Smooth muscle cell (in vitro differentiated cells): ENCODE measurements around the gene ANXA4. TPM values are rescaled to one million over a fixed set of nuclear protein-coding genes. Genes with fewer than 3 reads are reported as not detected.
"Not testable (repeated sequence)": the region's sequence is repeated elsewhere in the genome, so short reads cannot be mapped to it uniquely, and the experiment has no call there.

Experiments used
- DNase-seq: peaks from one replicate; lab custom pipeline; 2025; ENCODE audit not compliant: unreplicated experiment; lab: John Stamatoyannopoulos, UW
- H2AFZ ChIP-seq: fragments of 200-600 bp; sonication (generic); 2 replicates; pipeline ENCODE4 v1.6.0; 2016; ENCODE audit warnings: antibody characterized with exemption, low read depth, mild to moderate bottlenecking
- H3F3A ChIP-seq: fragments of 200-600 bp; sonication (generic); 2 replicates; pipeline ENCODE4 v1.6.0; 2017; ENCODE audit warnings: antibody characterized with exemption, low read depth
- H3K27ac ChIP-seq: fragments of 200-600 bp; sonication (generic); 2 replicates; pipeline ENCODE4 v1.5.1; 2016; ENCODE audit warnings: low read depth, mild to moderate bottlenecking
- H3K27me3 ChIP-seq: fragments of 200-600 bp; sonication (generic); 2 replicates; pipeline ENCODE4 v1.6.1; 2016; ENCODE audit warnings: low read depth, mild to moderate bottlenecking
- H3K36me3 ChIP-seq: fragments of 200-600 bp; sonication (generic); 2 replicates; pipeline ENCODE4 v1.5.1; 2016; ENCODE audit warnings: low read depth
- H3K4me1 ChIP-seq: fragments of 200-600 bp; sonication (generic); 2 replicates; pipeline ENCODE4 v1.5.1; 2016; ENCODE audit warnings: low read depth
- H3K4me2 ChIP-seq: fragments of 200-600 bp; sonication (generic); 2 replicates; pipeline ENCODE4 v1.6.0; 2016; ENCODE audit warnings: mild to moderate bottlenecking
- H3K4me3 ChIP-seq: fragments of 200-600 bp; sonication (generic); 2 replicates; pipeline ENCODE4 v1.5.1; 2016; ENCODE audit warnings: mild to moderate bottlenecking
- H3K79me2 ChIP-seq: fragments of 200-600 bp; sonication (generic); 2 replicates; pipeline ENCODE4 v1.6.0; 2016; ENCODE audit warnings: low read depth, mild to moderate bottlenecking
- H3K9ac ChIP-seq: fragments of 200-600 bp; sonication (generic); 2 replicates; pipeline ENCODE4 v1.6.0; 2016; ENCODE audit warnings: low read depth
- H3K9me3 ChIP-seq: fragments of 200-600 bp; sonication (generic); replicated peaks from 2 replicates; pipeline ENCODE4 v1.5.1; 2016; ENCODE audit warnings: low read depth
- H4K20me1 ChIP-seq: fragments of 200-600 bp; sonication (generic); 2 replicates; pipeline ENCODE4 v1.6.0; 2016; ENCODE audit warnings: low read depth
- CTCF ChIP-seq: fragments of 200-600 bp; sonication (generic); IDR thresholded peaks from 2 replicates; pipeline ENCODE4 v1.5.1; 2017; ENCODE audit warnings: borderline replicate concordance, mild to moderate bottlenecking, antibody characterized with exemption; ENCODE audit not compliant: insufficient read depth, poor library complexity, severe bottlenecking
- WGBS: methylation state at CpG from one replicate; pipeline ENCODE4 v1.1.7; 2016; ENCODE audit warnings: low lambda C conversion rate; 5-methylcytosine and 5-hydroxymethylcytosine counted together
- polyA plus RNA-seq: library from polyadenylated mRNA; unstranded; fragments of >200 nt; fragmentation: Nextera tagmentation; extraction: Ambion mirVana; gene quantifications from 2 replicates; pipeline ENCODE4 v1.2.1, GENCODE V29; 2016
- total RNA-seq: library from RNA; depleted of rRNA; stranded (reverse); fragments of >200 nt; gene quantifications from 2 replicates; pipeline ENCODE4 v1.2.3, GENCODE V29; 2014

The ANXA4 gene
- total and polyA plus RNA-seq, 2 experiments from 2014 or later, result 14.7 to 32.8 TPM

GRCh38 chr2:69773206-69773605 lies 31.3 kb downstream of the ANXA4 start:
- H3K27ac ChIP-seq, result peak overlapping the region; percentile 89
- peaks cover 6% of the 10 kb centered on the region for H3F3A ChIP-seq
- H2AFZ ChIP-seq, result no peak overlapping the region
- no peaks in the 10 kb centered on the region for H3K36me3 ChIP-seq
- H3K4me1 ChIP-seq, result peaks cover 4% of the 10 kb centered on the region
- H3K9ac ChIP-seq, result peak overlapping the region; percentile 58
- no peak for DNase-seq
- H3K79me2 ChIP-seq, result no peaks in the 10 kb centered on the region
- H3K9me3 ChIP-seq, result no peaks in the 10 kb centered on the region
- H4K20me1 ChIP-seq, result peaks cover 4% of the 10 kb centered on the region
- no peak overlapping the region for H3K4me3 ChIP-seq
- TF ChIP-seq CTCF, result no peak
- peak overlapping the region; percentile 19 for H3K4me2 ChIP-seq
- H3K27me3 ChIP-seq, result no peaks in the 10 kb centered on the region

DNA sequence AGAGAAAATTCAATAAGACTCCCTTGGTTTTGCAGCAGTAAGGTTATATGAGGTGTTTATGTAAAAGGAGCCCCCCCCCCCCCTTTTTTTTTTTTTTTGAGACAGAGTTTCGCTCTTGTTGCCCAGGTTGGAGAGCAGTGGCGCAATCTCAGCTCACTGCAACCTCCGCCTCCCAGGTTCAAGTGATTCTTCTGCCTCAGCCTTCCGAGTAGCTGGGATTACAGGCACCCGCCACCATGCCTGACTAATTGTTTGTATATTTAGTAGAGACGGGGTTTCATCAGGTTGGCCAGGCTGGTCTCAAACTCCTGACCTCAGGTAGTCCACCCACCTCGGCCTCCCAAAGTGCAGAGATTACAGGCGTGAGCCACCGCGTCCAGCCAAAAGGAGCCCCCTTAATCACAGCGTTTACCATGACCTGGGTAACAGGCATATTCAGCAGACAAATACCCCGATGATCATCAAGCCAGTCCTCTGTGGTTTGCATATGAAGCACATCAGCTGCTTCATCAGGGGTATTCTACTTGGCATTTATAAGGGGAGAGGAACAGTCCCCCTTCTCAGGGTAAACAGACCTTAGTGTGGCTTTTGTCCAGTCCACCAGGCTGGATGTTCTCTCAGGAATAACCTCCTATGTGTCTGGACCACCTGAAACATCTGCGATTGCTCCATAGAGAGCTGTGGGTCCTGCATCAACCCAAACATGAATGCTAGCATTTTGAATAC lies 32.5 kb downstream of the ANXA4 start:
- H3K27ac ChIP-seq, H4K20me1 ChIP-seq, H3K9me3 ChIP-seq, H3K36me3 ChIP-seq, H3F3A ChIP-seq, H3K4me1 ChIP-seq, DNase-seq, H3K4me2 ChIP-seq, H3K27me3 ChIP-seq, H3K79me2 ChIP-seq, H2AFZ ChIP-seq, H3K4me3 ChIP-seq, H3K9ac ChIP-seq: not testable (repeated sequence)
- 90% methylated on average over 13 of the region's 13 CpGs for WGBS

- H3K79me2 ChIP-seq, result no peaks in the 10 kb centered on the region
- no peaks in the 10 kb centered on the region for H3K4me1 ChIP-seq
- H3K27ac ChIP-seq, result no peak overlapping the region
- H4K20me1 ChIP-seq, result peaks cover 4% of the 10 kb centered on the region
- DNase-seq, result no peak
- H2AFZ ChIP-seq, result no peak overlapping the region
- H3K27me3 ChIP-seq, result no peaks in the 10 kb centered on the region
- WGBS, result 55% methylated on average over 7 of the region's 7 CpGs
- H3K4me3 ChIP-seq, result no peak overlapping the region
- no peak overlapping the region for H3K9ac ChIP-seq
- H3K36me3 ChIP-seq, result no peaks in the 10 kb centered on the region
- no peak for TF ChIP-seq CTCF
- H3K4me2 ChIP-seq, result peak overlapping the region; percentile 46
- H3K9me3 ChIP-seq, result no peaks in the 10 kb centered on the region
- H3F3A ChIP-seq, result peaks cover 6% of the 10 kb centered on the region
Measured at GRCh38 chr2:69774984-69775982, 33.3 kb downstream of the ANXA4 start.

- no peak for DNase-seq
- Histone ChIP-seq H3K9me3 (no peaks in the 10 kb centered on the region), H3K9ac (no peak overlapping the region), H2AFZ (no peak overlapping the region), H3K36me3 (no peaks in the 10 kb centered on the region), H3K79me2 (no peaks in the 10 kb centered on the region), H4K20me1 (no peaks in the 10 kb centered on the region), H3F3A (peaks cover 6% of the 10 kb centered on the region), H3K4me3 (no peak overlapping the region), H3K4me1 (no peaks in the 10 kb centered on the region), H3K27ac (no peak overlapping the region), H3K27me3 (no peaks in the 10 kb centered on the region), H3K4me2 (no peak overlapping the region)
- no peak for TF ChIP-seq CTCF
- 85% methylated on average over 9 of the region's 9 CpGs for WGBS
Measured at GRCh38 chr2:69776886-69777785, 35.2 kb downstream of the ANXA4 start.
